Putamen (tissue), 1 donor: Measurements from ENCODE around the gene HSD17B12.
A peak's percentile ranks its signal among the peaks of the same experiment; 100 is the strongest.

Experiments
- DNase-seq: peaks from one replicate; pipeline ENCODE4 v3.0.0-alpha.2; 2016; ENCODE audit warnings: low spot score

Gene HSD17B12

GRCh38 chr11:43688394-43688793 is 7.9 kb downstream of the HSD17B12 start:
- DNase-seq, result no peak

GRCh38 chr11:43689167-43689566 is 8.6 kb downstream of the HSD17B12 start:
- DNase-seq, result no peak

DNA sequence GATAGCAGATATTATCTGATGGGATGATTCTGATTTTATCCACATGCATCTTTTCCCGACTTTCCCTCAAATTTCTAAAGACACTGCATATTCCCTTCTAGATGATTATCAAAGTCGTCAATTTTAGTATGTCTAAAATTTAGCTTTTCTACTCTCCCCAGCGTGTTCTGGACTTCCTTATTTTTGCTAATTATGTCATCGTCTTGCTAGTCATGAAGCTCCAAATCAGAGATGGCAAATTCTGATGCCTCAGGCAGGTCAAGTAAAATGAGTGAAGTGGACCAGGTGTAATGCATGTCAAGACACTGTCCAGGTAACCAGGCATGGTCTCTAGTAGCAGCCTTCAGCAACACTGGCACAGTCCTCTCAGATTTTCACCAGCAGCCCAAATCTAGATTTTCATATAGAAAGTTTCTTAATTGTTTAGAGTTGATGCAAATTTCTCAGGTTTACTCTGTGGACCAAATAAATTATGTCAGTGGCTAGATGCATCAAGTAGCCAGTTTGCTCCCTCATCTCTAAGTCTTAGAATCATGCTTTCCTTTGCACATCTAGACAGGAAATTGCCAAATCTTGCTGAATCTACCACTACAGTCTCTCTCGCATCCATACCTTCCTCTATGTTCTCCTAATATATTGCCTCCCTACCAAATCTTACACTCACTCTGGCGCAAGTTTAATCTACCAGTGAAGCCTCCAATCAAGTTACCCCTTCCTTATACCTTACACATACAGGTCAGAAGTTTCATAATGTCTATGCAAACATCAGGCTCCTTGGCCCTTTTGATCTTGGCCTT is 10.6 kb downstream of the HSD17B12 start:
- DNase-seq, result no peak

DNA sequence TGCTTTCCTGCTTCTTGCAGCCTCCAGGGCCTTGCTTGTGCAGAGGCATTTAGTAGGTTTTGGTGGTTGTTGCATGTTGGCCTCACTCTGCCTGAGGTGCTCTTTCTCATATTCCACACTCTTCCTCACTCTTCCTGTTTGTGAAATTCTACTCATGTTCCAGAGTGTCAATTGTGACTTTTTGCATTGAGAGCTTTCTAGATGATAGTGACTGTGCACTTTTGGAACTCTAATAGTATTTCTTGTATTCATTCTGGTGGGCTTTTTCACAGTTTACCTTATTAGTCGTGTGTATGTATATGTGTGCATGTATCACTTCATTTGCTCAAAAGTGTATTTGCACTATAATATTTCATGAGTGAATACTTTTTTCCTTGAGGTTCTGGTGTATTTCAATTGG is 11.3 kb downstream of the HSD17B12 start:
- no peak for DNase-seq

GRCh38 chr11:43693069-43693468 is 12.5 kb downstream of the HSD17B12 start:
- DNase-seq, result no peak

- DNase-seq, result no peak
Measured at GRCh38 chr11:43693731-43694130, 13.2 kb downstream of the HSD17B12 start.

DNA sequence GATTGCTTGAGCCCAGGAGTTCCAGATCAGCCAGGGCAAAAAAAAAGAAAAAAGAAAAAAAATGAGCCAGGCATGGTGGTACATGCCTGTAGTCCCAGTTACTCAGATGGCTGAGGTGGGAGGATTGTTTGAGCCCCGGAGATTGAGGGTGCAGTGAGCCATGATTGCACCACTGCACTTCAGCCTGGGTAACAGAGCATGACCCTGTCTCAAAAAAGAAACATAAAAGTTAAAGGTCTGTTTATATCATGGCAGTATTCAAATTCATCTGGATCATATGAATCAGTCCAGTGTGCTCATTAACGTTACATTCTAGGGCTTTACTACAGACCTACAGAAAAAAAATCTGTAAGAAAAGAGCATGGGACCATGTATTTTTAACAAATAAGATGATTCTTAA is 13.9 kb downstream of the HSD17B12 start:
- DNase-seq, result no peak

- DNase-seq, result no peak
Measured at GRCh38 chr11:43697679-43698078, 17.1 kb downstream of the HSD17B12 start.

- DNase-seq, result no peak
Measured at GRCh38 chr11:43699870-43700269, 19.3 kb downstream of the HSD17B12 start.

- DNase-seq, result no peak
Measured at GRCh38 chr11:43706631-43707030, 26.1 kb downstream of the HSD17B12 start.

DNA sequence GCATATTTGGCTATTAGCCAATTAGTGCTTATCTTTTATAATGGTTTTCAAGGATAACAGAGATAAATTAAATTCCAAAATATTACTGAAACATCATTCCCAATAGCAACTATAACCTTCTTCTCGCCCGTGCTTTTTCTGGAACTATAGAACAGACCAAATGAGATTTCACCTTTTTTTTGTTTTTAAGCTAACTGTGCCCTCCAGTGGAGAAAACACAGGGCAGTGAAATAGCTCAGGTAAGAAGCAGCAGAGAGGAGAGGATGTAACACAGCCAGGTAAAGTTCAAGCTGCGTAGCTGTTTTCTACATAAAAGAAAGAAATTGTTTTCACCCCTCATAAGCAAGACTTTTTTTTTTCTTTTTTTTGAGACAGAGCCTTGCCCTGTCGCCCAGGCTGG is 28.2 kb downstream of the HSD17B12 start:
- DNase-seq, result no peak

DNA sequence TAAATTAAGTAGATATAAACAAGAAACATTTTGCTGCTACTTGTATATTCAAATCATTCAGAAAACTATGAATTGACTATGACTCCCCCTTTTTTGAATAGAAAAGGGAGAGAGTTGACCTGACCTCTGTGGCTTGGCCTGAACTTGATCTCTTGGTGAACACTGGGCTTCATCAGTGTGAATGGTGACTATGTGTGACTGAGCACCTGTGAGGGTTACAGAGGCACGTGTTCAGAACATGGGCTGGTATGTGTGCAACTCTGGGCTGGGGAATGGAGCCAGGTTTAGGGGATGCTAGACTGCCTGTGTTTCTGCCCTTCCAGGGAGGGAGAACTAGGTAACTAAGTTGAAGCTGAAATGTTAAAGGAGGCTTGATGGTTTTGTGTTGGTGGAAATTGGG is 29.2 kb downstream of the HSD17B12 start:
- DNase-seq, result no peak

DNA sequence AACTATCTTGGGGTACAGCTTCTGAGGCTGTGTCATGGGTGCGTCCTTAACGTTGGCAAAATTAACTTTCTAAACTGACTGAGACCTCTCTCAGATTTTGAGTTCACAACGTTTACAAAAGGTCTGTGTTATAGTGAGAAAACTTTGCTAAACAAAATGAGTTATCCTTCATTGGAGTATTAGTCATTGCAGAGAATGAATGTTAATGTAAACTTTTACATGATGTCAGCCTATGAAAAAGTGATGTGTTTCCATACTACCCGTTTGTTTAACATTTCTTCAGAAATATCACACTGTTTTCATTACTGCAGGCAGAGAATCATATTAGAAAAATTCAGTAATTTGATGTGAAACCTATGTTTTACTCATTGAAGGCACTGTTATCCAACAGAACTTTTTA is 32.1 kb downstream of the HSD17B12 start:
- no peak for DNase-seq

GRCh38 chr11:43718373-43718772 is 37.8 kb downstream of the HSD17B12 start:
- DNase-seq, result no peak

- DNase-seq, result peak; percentile 35
Measured at GRCh38 chr11:43723617-43724016, 43.1 kb downstream of the HSD17B12 start.

DNA sequence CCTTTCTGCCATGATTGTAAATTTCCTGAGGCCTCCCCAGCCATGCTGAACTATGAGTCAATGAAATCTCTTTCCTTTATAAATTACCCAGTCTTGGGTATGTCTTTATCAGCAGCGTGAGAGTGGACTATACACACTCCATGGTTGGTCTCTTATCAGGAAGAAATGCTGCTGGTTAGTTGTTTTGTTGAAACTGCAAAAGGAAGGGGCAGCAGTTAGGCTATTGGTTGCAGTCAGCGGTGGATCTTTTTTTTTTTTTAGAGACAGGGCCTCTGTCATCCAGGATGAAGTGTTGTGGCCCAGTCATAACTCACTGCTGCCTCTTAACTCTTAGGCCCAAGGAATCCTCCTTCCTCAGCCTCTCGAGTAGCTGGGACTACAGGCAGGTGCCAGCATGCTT is 51.7 kb downstream of the HSD17B12 start:
- DNase-seq, result no peak

DNA sequence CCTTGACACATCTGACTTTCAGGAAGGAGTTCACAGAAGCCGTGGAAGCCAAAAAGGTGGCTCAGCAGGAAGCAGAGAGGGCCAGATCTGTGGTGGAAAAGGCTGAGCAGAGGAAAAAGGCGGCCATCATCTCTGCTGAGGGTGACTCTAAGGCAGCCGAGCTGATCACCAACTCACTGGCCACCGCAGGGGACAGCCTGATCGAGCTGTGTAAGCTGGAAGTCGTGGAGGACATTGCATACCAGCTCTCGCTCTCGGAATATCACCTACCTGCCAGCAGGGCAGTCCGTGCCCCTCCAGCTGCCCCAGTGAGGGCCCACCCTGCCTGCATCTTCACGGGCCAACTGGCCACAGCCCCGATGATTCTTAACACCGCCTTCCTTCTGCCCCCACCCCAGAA is 53.7 kb downstream of the HSD17B12 start:
- DNase-seq, result no peak

DNA sequence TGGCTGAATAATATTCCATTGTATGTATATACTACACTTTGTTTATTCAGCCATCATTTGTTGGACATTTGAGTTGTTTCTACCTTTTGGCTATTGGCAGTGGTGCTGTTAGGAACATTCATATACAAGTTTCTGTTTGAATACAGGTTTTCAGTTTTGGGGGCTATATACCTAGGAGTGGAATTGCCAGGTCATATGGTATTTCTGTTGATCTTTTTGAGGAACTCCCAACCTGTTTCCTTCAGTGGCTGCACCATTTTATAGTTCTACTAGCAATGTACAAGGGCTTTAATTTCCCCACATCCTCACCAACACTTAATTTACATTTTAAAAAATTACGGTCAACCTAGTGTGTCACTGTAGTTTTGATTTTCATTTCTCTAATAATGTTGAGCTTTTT is 54.6 kb downstream of the HSD17B12 start:
- no peak for DNase-seq

DNA sequence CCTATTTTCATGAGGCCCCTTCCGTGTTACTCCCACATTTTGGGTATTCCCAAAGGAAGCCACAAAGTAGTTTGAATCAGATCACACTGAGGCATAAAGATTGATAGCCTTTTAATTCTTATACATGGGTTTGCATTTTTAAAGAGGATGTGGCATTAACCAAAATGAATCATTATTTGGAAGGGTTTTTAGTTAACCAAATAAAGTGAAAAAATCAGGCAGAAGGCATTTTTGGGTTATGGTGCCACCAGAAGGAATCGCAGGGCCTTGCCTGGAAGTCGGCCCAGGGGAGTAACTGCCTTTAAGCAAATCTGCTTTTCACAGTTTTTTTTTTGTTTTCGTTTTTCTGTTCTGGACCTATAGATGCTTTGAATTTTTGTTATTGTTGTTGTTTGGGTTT is 55.4 kb downstream of the HSD17B12 start:
- DNase-seq, result no peak

GRCh38 chr11:43736502-43737200 is 56.1 kb downstream of the HSD17B12 start:
- peak; percentile 58 for DNase-seq

DNA sequence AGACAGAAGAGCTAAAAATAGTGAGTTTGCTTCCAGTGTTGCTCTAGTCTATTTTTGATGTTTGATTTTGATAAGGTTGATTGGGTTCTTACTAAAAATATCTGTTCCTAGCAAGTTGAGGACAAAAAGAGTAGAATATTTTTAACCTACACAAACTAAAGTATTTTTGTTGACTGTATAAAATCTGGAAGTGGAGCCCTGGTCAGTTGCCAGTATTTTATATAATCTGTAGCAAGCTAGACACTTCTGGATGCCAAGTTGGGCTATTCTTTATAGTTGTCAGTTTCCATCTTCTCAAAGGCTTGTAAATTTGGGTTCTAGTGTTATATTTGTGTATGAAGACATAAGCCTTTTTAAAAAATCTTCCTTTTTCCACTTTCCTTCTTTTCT is 56.7 kb downstream of the HSD17B12 start:
- no peak for DNase-seq

GRCh38 chr11:43738600-43739409 is 58.3 kb downstream of the HSD17B12 start:
- DNase-seq, result no peak

GRCh38 chr11:43746670-43747069 is 66.1 kb downstream of the HSD17B12 start:
- no peak for DNase-seq
